Prostate gland (tissue), 2 donors: ENCODE data around the gene CELSR3.

ENCODE experiments used
- POLR2A ChIP-seq: fragments of 450-650 bp; IDR thresholded peaks from one replicate; pipeline ENCODE4 v1.6.1; 2016; ENCODE audit warnings: antibody characterized with exemption, mild to moderate bottlenecking
- POLR2AphosphoS5 ChIP-seq: sonication (generic); formaldehyde crosslinking; IDR thresholded peaks from one replicate; pipeline ENCODE4 v1.6.1; 2017; ENCODE audit warnings: antibody characterized with exemption
- TF ChIP-seq, protein P1 (sequence below), 4 experiments: fragments of 200-600 bp in 2 of 4; fragments of 450-650 bp in 2 of 4; sonication (generic) in 2 of 4; IDR thresholded peaks; 1 replicate in 3 of 4; 2 replicates in 1 of 4; pipeline ENCODE4 v1.5.1; 2016 to 2019; ENCODE audit warnings: antibody characterized with exemption in 4 of 4, mild to moderate bottlenecking in 2 of 4, moderate library complexity in 2 of 4

GRCh38 chr3:48681974-48682610 lies 19.4 kb upstream of the CELSR3 start:
- TF ChIP-seq, protein P1, sequence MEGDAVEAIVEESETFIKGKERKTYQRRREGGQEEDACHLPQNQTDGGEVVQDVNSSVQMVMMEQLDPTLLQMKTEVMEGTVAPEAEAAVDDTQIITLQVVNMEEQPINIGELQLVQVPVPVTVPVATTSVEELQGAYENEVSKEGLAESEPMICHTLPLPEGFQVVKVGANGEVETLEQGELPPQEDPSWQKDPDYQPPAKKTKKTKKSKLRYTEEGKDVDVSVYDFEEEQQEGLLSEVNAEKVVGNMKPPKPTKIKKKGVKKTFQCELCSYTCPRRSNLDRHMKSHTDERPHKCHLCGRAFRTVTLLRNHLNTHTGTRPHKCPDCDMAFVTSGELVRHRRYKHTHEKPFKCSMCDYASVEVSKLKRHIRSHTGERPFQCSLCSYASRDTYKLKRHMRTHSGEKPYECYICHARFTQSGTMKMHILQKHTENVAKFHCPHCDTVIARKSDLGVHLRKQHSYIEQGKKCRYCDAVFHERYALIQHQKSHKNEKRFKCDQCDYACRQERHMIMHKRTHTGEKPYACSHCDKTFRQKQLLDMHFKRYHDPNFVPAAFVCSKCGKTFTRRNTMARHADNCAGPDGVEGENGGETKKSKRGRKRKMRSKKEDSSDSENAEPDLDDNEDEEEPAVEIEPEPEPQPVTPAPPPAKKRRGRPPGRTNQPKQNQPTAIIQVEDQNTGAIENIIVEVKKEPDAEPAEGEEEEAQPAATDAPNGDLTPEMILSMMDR (IDR thresholded peaks at IDR 0.05): no peak
- TF ChIP-seq POLR2A: no peak
- TF ChIP-seq POLR2AphosphoS5: no peak
